Ureter (tissue), 1 donor: ENCODE measurements around the gene DSTN. TPM values are rescaled to one million over a fixed set of nuclear protein-coding genes. Genes with fewer than 3 reads are reported as not detected.
"Not testable (repeated sequence)": the region's sequence is repeated elsewhere in the genome, so short reads cannot be mapped to it uniquely, and the experiment has no call there.

Source experiments
- DNase-seq: peaks from one replicate; pipeline ENCODE4 v3.0.0-alpha.2; 2020; ENCODE audit warnings: low spot score
- total RNA-seq: library from RNA; stranded (reverse); gene quantifications from one replicate; pipeline ENCODE4 v1.2.4, GENCODE V29; 2023
- donor health status: DM: yes; HTN: yes; CAD: no.

The DSTN gene
- total RNA-seq, 1 donor from 2014 or later = 603 TPM

GRCh38 chr20:17650301-17651128, 80.6 kb downstream of the DSTN start:
- DNase-seq = no peak

DNA sequence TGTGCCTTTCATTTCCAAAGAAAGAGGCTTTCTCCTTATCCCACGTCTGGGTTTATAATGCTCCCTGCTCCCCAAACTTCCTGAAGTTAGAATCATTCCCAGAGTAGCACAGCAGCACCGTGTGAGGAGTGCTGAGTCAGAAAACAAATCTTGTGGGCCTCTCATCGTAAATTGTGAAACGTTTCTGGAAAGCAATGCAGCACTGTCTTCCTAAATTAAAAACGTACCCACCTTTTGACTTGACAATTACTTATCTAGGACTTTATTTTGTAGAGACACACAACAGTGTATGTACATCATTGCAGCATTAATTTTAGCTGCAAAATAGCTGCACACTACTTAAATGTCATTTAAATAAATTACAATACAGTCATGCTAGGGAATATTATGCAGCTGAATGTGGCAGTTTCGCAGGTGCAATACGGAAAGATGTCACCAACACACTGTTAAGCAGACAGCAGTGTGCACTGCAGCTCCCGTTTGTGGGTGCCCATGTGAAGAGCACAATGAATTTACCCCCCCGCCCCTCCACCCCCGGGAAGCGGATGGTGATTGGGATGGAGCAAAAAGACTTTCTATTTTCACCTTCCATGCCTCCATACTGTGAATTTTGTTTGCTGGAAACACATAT, 81.4 kb downstream of the DSTN start:
- no peak for DNase-seq

DNA sequence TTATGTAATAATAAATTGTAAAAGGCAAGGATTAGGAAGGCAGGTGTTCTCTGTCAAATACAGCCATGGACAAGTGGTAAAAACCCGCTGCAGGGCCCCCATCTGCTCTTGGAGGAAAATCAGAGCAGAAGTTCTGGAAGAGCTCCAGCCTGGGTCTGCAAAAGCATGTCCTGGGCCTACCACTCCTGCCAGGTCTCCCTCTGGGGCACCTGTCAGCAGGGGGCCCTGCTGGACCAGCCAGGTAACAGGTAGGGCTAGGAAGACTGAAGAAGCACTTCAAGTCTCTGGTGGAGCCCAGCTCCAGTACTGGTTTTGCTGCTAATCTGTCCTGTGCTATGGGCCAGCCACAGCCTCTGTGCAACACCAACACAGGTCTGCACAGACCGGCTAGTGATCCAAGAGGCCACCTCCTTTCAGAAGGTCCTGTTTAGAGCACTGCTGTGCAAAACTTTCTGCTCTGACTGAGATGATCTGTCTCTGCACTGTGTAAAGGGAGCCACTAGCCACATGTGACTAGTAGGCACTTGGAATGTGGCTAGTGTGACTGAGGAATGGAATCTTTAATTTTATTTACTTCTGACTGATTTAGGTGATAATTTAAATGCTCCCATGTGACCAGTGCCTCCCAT, 82.0 kb downstream of the DSTN start:
- no peak for DNase-seq

GRCh38 chr20:17652411-17652810, 82.5 kb downstream of the DSTN start:
- DNase-seq = no peak

- DNase-seq = no peak
Measured at GRCh38 chr20:17653835-17654648, 84.2 kb downstream of the DSTN start.

DNA sequence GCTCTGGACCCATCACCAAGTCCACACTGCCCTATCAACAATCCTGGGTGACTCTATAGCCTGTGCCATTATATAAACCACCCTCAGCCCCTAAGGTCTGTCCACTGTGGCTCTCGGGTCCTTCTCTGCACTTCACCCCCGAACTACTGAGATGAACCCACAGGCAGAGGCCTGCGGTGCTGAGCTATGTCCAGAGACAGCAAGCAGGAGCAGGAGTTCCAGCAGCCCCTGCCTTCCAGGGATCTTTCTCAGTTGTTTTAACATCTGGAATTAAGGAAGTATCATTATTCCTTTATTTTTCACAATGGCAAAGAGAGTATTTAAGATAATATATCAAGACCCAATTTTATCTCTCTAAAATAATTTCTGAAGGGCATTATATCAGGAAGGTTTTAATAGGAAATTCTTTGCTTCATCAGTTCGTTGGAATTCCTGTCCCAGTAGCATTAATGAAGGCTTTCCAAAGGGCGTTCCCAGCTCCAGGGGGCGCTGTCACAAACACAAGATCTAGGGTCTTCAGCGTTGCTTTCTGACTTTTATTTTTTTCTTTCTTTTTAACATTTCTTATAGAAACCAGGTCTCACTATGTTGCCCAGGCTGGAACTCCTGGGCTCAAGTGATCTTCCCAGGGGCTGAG, 84.9 kb downstream of the DSTN start:
- DNase-seq = no peak

- DNase-seq = no peak
Measured at GRCh38 chr20:17655286-17655651, 85.4 kb downstream of the DSTN start.

- DNase-seq = no peak
Measured at GRCh38 chr20:17655865-17656479, 86.1 kb downstream of the DSTN start.

DNA sequence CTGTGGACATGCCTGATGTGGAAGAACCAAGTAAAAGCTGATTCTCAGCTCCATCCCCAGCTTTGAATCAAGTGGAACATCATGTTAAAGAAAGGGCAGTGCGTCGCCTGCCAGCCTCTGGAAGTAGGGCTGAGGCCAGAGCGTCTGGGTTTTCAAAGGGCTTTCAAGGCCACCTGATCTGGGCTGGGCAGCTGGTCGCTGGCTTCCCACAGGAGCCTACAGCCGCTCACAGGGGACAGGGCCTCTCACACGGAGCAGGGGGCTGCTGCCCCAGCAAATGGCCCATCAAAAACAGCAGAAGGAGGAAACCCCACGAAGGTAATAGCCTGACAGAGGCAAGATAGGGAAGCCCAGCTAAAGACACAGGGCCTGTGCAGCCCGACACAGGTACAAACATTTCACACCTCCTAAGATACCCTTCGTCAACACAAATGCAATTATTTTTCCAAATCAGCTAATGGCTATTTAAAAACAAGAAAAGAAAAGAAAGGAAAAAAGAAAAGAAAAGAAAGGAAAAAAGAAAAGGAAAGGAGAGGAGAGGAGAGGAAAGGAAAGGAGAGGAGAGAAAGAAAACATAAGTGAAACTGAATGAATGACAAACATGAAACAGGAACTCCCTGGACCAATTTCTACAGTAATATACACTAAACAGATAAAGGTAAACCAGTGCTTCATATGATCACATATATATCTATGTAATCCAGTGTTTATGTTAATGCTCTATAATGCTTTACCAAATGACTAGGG, 87.4 kb downstream of the DSTN start:
- DNase-seq = no peak

- DNase-seq = no peak
Measured at GRCh38 chr20:17657898-17658647, 88.2 kb downstream of the DSTN start.

DNA sequence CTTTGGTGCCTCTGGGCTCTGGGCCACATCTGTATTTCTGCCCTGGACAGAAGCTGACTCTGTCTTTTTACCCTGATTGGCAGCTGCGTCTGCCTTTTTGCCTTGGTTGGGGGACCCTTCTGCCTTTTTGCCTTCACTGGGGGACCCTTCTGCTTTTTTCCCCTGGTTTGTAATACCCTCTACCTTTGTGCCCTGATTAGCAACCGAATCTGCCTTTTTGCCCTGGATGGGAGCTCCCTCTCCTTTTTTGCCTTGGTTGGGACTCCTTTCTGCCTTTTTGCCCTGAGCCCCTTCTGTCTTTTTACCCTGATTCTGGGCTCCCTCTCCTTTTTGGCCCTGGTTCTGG, 88.7 kb downstream of the DSTN start:
- DNase-seq = no peak

- DNase-seq = not testable (repeated sequence)
Measured at GRCh38 chr20:17659344-17659743, 89.5 kb downstream of the DSTN start.

Other genes starting within 250 kb of the DSTN start
- 1.0 TPM for gene BFSP1, start 38.7 kb upstream of the DSTN start, total RNA-seq
- gene RRBP1, start 112.2 kb downstream of the DSTN start, total RNA-seq = 144 TPM
- not detected for gene BANF2, start 129.9 kb downstream of the DSTN start, total RNA-seq